Skeletal muscle tissue (tissue), 4 donors: ENCODE data around the gene POLR2C. TPM values are rescaled to one million over a fixed set of nuclear protein-coding genes. Genes with fewer than 3 reads are reported as not detected.
A peak's percentile ranks its signal among the peaks of the same experiment; 100 is the strongest.

Experiments used
- H3K27ac ChIP-seq: one replicate; pipeline ENCODE4 v1.7.0; 2013; ENCODE audit warnings: mild to moderate bottlenecking, low read depth, low read length, inconsistent platforms
- H3K27me3 ChIP-seq, 3 donors: one replicate each; pipeline ENCODE4 v1.7.0; 2013; ENCODE audit warnings: low read length in 3 of 3; ENCODE audit not compliant: control insufficient read depth in 3 of 3, insufficient read depth in 3 of 3
- H3K36me3 ChIP-seq, 3 donors: one replicate each; pipeline ENCODE4 v1.7.0; 2013; ENCODE audit warnings: low read length in 3 of 3; ENCODE audit not compliant: control insufficient read depth in 3 of 3, insufficient read depth in 3 of 3
- H3K4me1 ChIP-seq, 3 donors: one replicate each; pipeline ENCODE4 v1.7.0; 2013; ENCODE audit warnings: low read length in 3 of 3, mild to moderate bottlenecking in 3 of 3; ENCODE audit not compliant: control insufficient read depth in 3 of 3, insufficient read depth in 3 of 3
- H3K4me3 ChIP-seq, 3 donors: one replicate each; pipeline ENCODE4 v1.7.0; 2013; ENCODE audit warnings: low read length in 3 of 3
- H3K9ac ChIP-seq, 3 donors: one replicate each; pipeline ENCODE4 v1.7.0; 2013; ENCODE audit warnings: low read length in 3 of 3, mild to moderate bottlenecking in 3 of 3, moderate library complexity in 2 of 3, low read depth in 1 of 3
- H3K9me3 ChIP-seq, 3 donors: one replicate each; pipeline ENCODE4 v1.7.0; 2013; ENCODE audit warnings: low read length in 3 of 3; ENCODE audit not compliant: control insufficient read depth in 3 of 3
- total RNA-seq: library from RNA; depleted of rRNA; stranded (reverse); fragments of >200 nt; gene quantifications from one replicate; pipeline ENCODE4 v1.2.3, GENCODE V29; 2014
- donor health status: Osteomylitis.

Gene POLR2C
- total RNA-seq, 1 donor from 2014 or later: 62.6 TPM

DNA sequence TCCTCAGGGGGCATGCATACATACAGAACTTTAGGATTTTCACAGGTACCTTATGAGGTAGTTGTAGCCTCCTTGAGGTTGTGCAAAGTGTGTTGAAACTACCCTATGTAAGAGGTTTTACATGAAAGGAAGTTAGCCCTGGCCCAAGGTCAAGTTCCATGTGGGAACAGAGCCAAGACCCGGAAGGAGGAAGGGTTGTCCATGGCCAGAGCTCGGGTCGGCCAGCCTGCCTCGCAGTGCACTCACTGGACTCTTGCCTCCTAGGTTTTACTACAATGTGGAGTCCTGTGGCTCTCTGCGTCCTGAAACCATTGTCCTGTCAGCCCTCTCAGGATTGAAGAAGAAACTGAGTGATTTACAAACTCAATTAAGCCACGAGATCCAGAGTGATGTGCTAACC lies 8.2 kb downstream of the POLR2C start:
- Histone ChIP-seq H3K4me3 (no peak overlapping the region), H3K27ac (no peak overlapping the region), H3K36me3 (peaks cover 59 to 62% (median 60%) of the 10 kb centered on the region in 3 donors)

DNA sequence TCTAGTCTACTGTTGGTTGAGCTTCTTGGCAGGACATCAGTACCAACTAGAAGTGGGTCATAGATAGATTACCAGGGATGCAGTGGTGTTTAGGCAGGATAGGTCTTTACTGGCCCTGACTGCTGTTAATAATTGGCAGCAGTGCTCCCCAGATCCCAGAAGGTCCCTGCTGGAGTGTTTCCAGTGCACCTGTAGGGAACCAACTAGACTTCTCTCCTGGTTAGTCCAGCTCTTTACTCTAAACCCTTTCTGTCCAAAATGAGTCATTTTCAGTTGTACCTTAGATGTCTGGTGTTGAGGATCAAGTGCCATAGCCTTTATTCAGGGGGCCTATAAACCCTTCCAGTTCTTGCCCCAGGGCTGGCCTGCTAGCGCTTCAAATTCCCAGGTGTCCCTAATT lies 8.7 kb downstream of the POLR2C start:
- H3K9ac ChIP-seq: no peak overlapping the region
- no peaks in the 10 kb centered on the region for H3K27me3 ChIP-seq
- no peak overlapping the region for H3K27ac ChIP-seq
- peaks cover 54 to 58% (median 55%) of the 10 kb centered on the region in 3 donors for H3K36me3 ChIP-seq
- peaks cover 10 to 17% (median 16%) of the 10 kb centered on the region in 3 donors for H3K4me1 ChIP-seq
- H3K9me3 ChIP-seq: no peaks in the 10 kb centered on the region
- H3K4me3 ChIP-seq: no peak overlapping the region

More for the DNA sequence above, 8.2 kb downstream of the POLR2C start:
- Histone ChIP-seq H3K4me1 (peaks cover 7 to 14% (median 12%) of the 10 kb centered on the region in 3 donors), H3K9ac (no peak overlapping the region), H3K9me3 (no peaks in the 10 kb centered on the region), H3K27me3 (no peaks in the 10 kb centered on the region)

DNA sequence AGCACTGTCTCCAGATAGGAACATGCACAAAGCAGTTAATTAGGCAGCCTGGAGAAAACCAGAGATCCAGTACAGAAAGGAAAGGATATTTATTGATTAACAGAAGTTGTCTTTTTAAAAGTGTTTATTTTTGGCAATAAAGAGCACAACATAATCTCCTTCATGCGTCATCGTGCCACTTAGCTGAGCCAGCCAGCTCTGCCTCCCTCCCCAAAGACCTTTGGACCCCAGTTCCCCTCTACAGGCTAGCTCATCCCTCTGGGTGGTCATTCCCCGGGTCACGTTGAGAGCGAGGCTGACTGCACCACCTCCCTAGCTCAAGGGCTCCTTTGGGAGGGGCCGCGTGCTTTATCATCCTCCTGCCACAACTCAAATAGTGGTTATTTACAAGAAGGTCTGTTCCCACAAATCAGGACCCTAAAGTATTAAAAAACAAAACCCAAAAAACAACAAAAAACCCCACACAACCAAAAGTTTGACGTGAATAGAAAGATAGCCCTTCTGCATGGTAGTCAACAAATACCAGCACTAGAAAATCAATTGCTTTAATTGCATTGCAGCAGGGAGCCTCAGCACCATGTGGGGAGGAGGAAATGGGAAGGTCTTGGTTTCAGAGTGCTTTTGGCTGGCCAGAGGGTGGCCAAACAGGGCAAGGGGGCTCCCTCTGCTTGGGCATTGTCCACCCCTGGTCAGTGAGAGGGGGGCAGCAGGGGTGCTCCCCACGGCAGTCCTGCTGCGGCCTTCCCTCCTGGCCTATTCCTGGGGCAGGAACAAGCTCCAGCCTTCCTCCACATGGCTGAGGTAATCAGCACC lies 9.6 kb downstream of the POLR2C start:
- H3K27me3 ChIP-seq: no peaks in the 10 kb centered on the region
- H3K9me3 ChIP-seq: no peaks in the 10 kb centered on the region
- peaks cover 48 to 52% (median 50%) of the 10 kb centered on the region in 3 donors for H3K36me3 ChIP-seq
- H3K4me1 ChIP-seq: peaks cover 11 to 18% (median 17%) of the 10 kb centered on the region in 3 donors
- no peak overlapping the region for H3K9ac ChIP-seq
- no peak overlapping the region for H3K4me3 ChIP-seq
- no peak overlapping the region for H3K27ac ChIP-seq

DNA sequence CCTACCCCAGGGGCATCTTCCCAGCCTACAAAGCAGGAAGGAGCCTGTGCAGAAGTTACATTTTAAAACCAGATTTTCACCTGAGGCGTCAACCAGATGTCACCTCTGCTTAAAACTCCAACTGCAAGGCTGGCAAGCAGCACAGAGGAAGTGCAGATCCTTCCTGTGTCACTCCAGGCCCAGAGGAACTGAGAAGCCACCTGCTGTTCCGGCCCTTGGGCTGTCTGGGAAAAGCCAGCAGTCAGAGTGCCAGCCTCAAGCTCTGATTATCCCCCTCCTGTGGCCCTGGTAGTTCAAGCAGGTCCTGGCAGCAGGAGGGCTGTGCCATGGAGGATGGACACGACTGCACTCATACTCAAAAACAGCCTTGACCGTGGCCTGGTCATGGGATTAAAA lies 10.2 kb downstream of the POLR2C start:
- Histone ChIP-seq H3K27me3 (no peaks in the 10 kb centered on the region), H3K9ac (peak overlapping the region in 1 of 3 donors; percentile 33), H3K36me3 (peaks cover 48 to 50% (median 50%) of the 10 kb centered on the region in 3 donors), H3K9me3 (no peaks in the 10 kb centered on the region), H3K4me3 (no peak overlapping the region), H3K27ac (no peak overlapping the region), H3K4me1 (peaks cover 11 to 18% (median 17%) of the 10 kb centered on the region in 3 donors)

DNA sequence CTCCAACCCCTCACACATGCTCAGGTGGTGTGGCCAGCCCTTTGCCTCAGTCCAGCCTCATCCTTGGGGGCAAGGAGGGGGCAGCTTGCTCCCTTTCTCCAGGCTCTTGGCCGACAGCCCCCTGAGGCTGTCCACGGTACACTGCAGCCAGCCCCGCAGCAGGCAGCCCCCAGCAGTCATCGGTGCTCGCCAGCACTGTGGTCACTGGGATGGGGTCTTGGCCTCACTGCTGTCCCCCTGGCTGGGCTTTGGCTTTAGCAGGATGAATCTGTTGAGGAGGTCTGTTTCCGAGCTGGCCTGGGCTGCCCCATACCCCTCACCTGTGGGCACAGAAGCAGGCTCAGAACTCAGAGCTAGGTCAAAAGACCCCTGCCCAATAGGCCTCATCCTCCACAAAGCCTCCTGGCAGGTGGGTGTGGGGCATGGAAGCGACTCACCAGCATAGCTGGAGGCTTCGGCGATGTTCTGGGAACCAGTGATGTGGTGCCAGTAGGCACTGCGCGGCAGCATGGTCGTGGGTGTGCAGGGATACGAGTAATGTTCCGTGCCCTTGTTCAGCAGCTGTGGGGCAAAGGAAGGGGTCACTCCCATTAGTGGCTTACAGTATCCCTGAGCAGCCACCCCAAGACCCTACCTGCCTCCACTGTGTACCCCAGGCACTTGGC lies 10.8 kb downstream of the POLR2C start:
- Histone ChIP-seq H3K4me1 (peaks cover 13 to 18% (median 17%) of the 10 kb centered on the region in 3 donors), H3K9me3 (no peaks in the 10 kb centered on the region), H3K9ac (no peak overlapping the region), H3K36me3 (peaks cover 43 to 45% (median 44%) of the 10 kb centered on the region in 3 donors), H3K27me3 (no peaks in the 10 kb centered on the region), H3K4me3 (no peak overlapping the region), H3K27ac (no peak overlapping the region)

DNA sequence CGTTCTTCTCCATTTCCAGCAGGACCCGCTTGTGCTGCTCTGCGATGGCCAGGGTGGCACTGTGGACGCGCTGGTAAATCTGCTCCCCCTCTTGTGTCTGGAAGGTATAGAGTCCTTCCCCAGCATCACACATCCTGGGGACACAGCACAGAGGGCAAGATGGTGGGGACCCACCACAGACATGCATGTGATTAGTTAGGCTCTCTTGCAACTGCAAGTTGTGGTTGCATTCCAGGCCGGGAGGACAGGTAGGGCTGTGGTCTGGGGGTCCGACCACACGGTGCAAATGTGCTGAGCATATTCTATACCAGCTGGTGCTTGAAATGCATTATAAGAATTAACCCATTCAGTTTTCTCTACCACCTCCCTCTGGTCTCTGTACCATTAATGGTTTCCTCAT lies 11.4 kb downstream of the POLR2C start:
- H3K9ac ChIP-seq: no peak overlapping the region
- no peak overlapping the region for H3K4me3 ChIP-seq
- H3K27ac ChIP-seq: no peak overlapping the region
- no peaks in the 10 kb centered on the region for H3K27me3 ChIP-seq
- H3K4me1 ChIP-seq: peaks cover 17 to 18% (median 17%) of the 10 kb centered on the region in 3 donors
- no peaks in the 10 kb centered on the region for H3K9me3 ChIP-seq
- peaks cover 37 to 42% (median 38%) of the 10 kb centered on the region in 3 donors for H3K36me3 ChIP-seq

DNA sequence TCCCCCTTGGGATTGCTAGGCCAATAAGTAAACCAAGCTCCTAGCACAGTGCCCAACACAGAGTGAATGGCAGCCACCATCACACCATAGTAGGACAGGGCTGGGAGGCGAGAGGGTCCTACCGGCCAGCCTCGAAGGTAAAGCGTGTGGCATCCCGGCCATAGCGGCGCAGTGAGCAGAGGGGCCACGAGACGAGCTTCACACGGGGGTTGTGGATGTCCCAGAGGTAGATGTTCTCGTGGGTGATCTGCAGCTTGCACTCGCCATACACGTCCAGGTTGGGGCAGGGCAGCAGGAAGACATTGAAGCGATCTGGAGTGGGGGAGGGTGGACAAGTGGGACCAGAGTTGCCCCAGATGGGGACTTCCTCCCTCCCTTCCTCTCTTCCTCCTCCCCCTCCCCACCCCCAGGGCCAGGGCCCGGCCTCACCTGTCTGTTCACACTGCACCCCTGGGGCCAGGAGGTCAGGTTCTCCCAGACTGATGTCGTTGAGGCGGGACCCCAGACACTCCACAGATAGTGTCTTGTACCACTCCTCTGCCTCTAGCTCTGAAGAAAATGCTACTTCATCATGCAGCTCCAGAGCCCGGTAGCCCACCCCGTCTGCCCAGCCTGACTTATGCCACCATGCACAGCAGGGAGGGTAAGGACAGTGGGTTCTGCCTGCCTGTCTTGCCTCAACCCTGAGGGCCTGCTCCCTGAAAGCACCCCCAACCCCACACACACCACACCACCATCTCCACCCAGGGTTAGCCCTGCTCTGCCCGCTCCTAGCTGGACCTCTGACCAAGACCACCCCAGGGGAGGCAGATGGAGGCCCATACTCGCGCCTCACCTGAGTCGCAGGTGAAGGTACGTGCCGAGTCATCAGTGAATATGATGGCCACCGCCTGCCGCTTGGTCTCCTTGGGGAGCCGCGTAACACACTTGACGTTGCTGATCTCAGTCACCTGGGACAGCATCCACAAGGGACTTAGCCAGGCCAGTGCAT lies 12.5 kb downstream of the POLR2C start:
- H3K9me3 ChIP-seq: no peaks in the 10 kb centered on the region
- peaks cover 27 to 31% (median 28%) of the 10 kb centered on the region in 3 donors for H3K36me3 ChIP-seq
- no peak overlapping the region for H3K9ac ChIP-seq
- H3K27ac ChIP-seq: no peak overlapping the region
- peaks cover 0 to 4% (median 0%) of the 10 kb centered on the region in 3 donors for H3K27me3 ChIP-seq
- H3K4me1 ChIP-seq: peaks cover 21 to 25% (median 22%) of the 10 kb centered on the region in 3 donors
- no peak overlapping the region for H3K4me3 ChIP-seq

DNA sequence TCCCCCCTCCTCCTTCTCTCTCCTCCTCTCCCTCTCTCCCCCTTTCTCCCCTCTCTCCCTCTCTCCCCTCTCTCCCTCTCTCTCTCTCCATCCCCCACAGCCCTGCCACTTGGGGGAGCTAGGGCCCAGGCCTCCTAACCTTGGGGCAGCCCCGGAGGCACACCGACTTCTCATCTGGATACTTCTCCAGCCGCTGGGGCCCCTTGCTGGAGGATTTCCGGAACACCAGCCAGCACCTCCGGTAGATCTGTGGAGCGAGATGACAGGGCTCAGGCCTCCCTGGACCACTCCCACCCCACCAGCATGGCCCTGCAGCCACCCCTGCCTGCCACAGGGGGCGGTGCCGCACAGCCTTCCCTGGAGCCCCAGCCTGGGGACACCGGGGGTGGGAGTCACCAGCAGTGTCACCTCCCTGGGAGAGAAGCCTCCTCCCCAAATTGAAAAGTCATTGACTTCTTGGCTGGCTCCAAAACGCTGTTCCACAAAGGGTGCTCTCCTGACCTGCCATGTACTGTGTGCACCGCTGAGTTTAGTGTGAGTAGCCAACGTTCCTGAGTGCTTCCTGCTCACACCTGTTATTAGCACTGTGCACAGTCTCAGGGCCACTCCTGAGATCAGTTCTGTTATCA lies 13.3 kb downstream of the POLR2C start:
- Histone ChIP-seq H3K27ac (no peak overlapping the region), H3K9ac (no peak overlapping the region), H3K9me3 (no peaks in the 10 kb centered on the region), H3K4me1 (peaks cover 17 to 20% (median 18%) of the 10 kb centered on the region in 3 donors), H3K27me3 (peaks cover 0 to 6% (median 5%) of the 10 kb centered on the region in 3 donors), H3K36me3 (peaks cover 18 to 23% (median 19%) of the 10 kb centered on the region in 3 donors), H3K4me3 (no peak overlapping the region)
